Liver (tissue), 9 donors: ENCODE results near the gene PLD4. TPM values are rescaled to one million over a fixed set of nuclear protein-coding genes. Genes with fewer than 3 reads are reported as not detected.

Source experiments
- DNase-seq: peaks from one replicate; pipeline ENCODE4 v3.0.0-alpha.2; 2017; ENCODE audit warnings: low spot score
- H3K27ac ChIP-seq, 2 donors: one replicate each; pipeline ENCODE4 v1.7.0; 2013; ENCODE audit warnings: inconsistent platforms in 2 of 2, low read length in 2 of 2, control low read depth in 1 of 2, low read depth in 1 of 2, mild to moderate bottlenecking in 1 of 2
- H3K27me3 ChIP-seq, 4 donors: one replicate each; pipeline versions ENCODE4 v1.6.1 to v1.7.0; 2013; ENCODE audit warnings: low read length in 3 of 4, inconsistent platforms in 1 of 4, mild to moderate bottlenecking in 1 of 4, moderate library complexity in 1 of 4; ENCODE audit not compliant: control insufficient read depth in 4 of 4, insufficient read depth in 4 of 4
- H3K36me3 ChIP-seq, 4 donors: one replicate each; pipeline versions ENCODE4 v1.6.1 to v1.7.0; 2013; ENCODE audit warnings: low read length in 3 of 4, mild to moderate bottlenecking in 3 of 4, low read depth in 1 of 4, moderate library complexity in 1 of 4; ENCODE audit not compliant: control insufficient read depth in 4 of 4, insufficient read depth in 3 of 4
- H3K4me1 ChIP-seq, 4 donors: one replicate each; pipeline versions ENCODE4 v1.6.1 to v1.7.0; 2013; ENCODE audit warnings: low read length in 3 of 4, mild to moderate bottlenecking in 3 of 4, moderate library complexity in 1 of 4; ENCODE audit not compliant: control insufficient read depth in 4 of 4, insufficient read depth in 4 of 4
- H3K4me3 ChIP-seq, 3 donors: one replicate each; pipeline versions ENCODE4 v1.6.1 to v1.7.0; 2013; ENCODE audit warnings: low read length in 3 of 3, control low read depth in 1 of 3, low read depth in 1 of 3, mild to moderate bottlenecking in 1 of 3
- H3K9ac ChIP-seq, 2 donors: one replicate each; pipeline ENCODE4 v1.7.0; 2013; ENCODE audit warnings: low read length in 2 of 2, mild to moderate bottlenecking in 2 of 2, moderate library complexity in 2 of 2, control low read depth in 1 of 2, low read depth in 1 of 2
- H3K9me3 ChIP-seq, 4 donors: one replicate each; pipeline versions ENCODE4 v1.6.1 to v1.7.0; 2013; ENCODE audit warnings: low read length in 3 of 4; ENCODE audit not compliant: control insufficient read depth in 4 of 4
- EGR1 ChIP-seq, 2 donors: IDR thresholded peaks; 2 replicates each; pipeline ENCODE4 v1.6.1; 2016 to 2018; ENCODE audit warnings: antibody characterized with exemption in 2 of 2, low read depth in 2 of 2
- FOXA1 ChIP-seq: IDR thresholded peaks from 2 replicates; pipeline ENCODE4 v1.6.1; 2016; ENCODE audit warnings: antibody characterized with exemption
- FOXA2 ChIP-seq: IDR thresholded peaks from 2 replicates; pipeline ENCODE4 v1.6.1; 2016; ENCODE audit warnings: antibody characterized with exemption
- GABPA ChIP-seq, 2 donors: IDR thresholded peaks in 1 of 2; conservative IDR thresholded peaks in 1 of 2; 2 replicates each; pipeline ENCODE4 v1.6.1; 2016; ENCODE audit warnings: antibody characterized with exemption in 2 of 2, mild to moderate bottlenecking in 1 of 2, moderate library complexity in 1 of 2
- HNF4A ChIP-seq, 2 donors: conservative IDR thresholded peaks; 2 replicates each; pipeline ENCODE4 v1.6.1; 2016; ENCODE audit warnings: antibody characterized with exemption in 2 of 2, mild to moderate bottlenecking in 2 of 2
- HNF4G ChIP-seq: IDR thresholded peaks from 2 replicates; pipeline ENCODE4 v1.6.1; 2016; ENCODE audit warnings: antibody characterized with exemption
- JUND ChIP-seq, 2 donors: IDR thresholded peaks; 2 replicates each; pipeline ENCODE4 v1.6.1; 2016; ENCODE audit warnings: antibody characterized with exemption in 2 of 2
- NR2F2 ChIP-seq: IDR thresholded peaks from 2 replicates; pipeline ENCODE4 v1.6.1; 2016; ENCODE audit warnings: antibody characterized with exemption
- RAD21 ChIP-seq, 2 donors: IDR thresholded peaks; 2 replicates each; pipeline ENCODE4 v1.6.1; 2016; ENCODE audit warnings: antibody characterized with exemption in 2 of 2, mild to moderate bottlenecking in 2 of 2
- RXRA ChIP-seq, 2 donors: IDR thresholded peaks; 2 replicates each; pipeline ENCODE4 v1.6.1; 2017 to 2018; ENCODE audit warnings: antibody characterized with exemption in 2 of 2, mild to moderate bottlenecking in 1 of 2
- SP1 ChIP-seq: IDR thresholded peaks from 2 replicates; pipeline ENCODE4 v1.6.1; 2018; ENCODE audit warnings: antibody characterized with exemption, mild to moderate bottlenecking
- TAF1 ChIP-seq: conservative IDR thresholded peaks from 2 replicates; pipeline ENCODE4 v1.6.1; 2016; ENCODE audit warnings: antibody characterized with exemption, mild to moderate bottlenecking
- YY1 ChIP-seq: IDR thresholded peaks from 2 replicates; pipeline ENCODE4 v1.6.1; 2016; ENCODE audit warnings: antibody characterized with exemption, mild to moderate bottlenecking
- WGBS: extraction: QIAGEN DNeasy Blood & Tissue Kit; methylation state at CpG from one replicate; pipeline ENCODE4 v1.1.7; 2013; 5-methylcytosine and 5-hydroxymethylcytosine counted together
- polyA plus RNA-seq, 2 donors: library from polyadenylated mRNA; stranded (reverse) in 1 of 2; unstranded in 1 of 2; fragments of 200-250 nt in 1 of 2; fragments of >200 nt in 1 of 2; fragmentation: Nextera tagmentation in 1 of 2; extraction: Ambion mirVana in 1 of 2; gene quantifications; one replicate each; pipeline versions ENCODE4 v1.2.1 to v1.2.3, GENCODE V29; 2013 to 2015
- total RNA-seq, 2 donors: library from RNA; depleted of rRNA; stranded (reverse); fragments of >200 nt; gene quantifications; one replicate each; pipeline ENCODE4 v1.2.3, GENCODE V29; 2014
- TF ChIP-seq, protein P1 (sequence below): IDR thresholded peaks from 2 replicates; pipeline ENCODE4 v1.6.1; 2016; ENCODE audit warnings: antibody characterized with exemption
- TF ChIP-seq, protein P2 (sequence below): IDR thresholded peaks from 2 replicates; pipeline ENCODE4 v1.6.1; 2016; ENCODE audit warnings: antibody characterized with exemption
- TF ChIP-seq, protein P3 (sequence below): fragments of 150-350 bp; IDR thresholded peaks from 2 replicates; pipeline ENCODE4 v1.5.1; 2017; ENCODE audit warnings: improper control_type of control experiment, low read depth, low read length; ENCODE audit not compliant: missing input control
- TF ChIP-seq, protein P4 (sequence below): IDR thresholded peaks from 2 replicates; pipeline ENCODE4 v1.6.1; 2016; ENCODE audit warnings: antibody characterized with exemption, mild to moderate bottlenecking
- TF ChIP-seq, protein P5 (sequence below): IDR thresholded peaks from 2 replicates; pipeline ENCODE4 v1.6.1; 2016; ENCODE audit warnings: antibody characterized with exemption
- donor health status: healthy.
- donor health status: healthy.
- donor health status: healthy.
- donor health status: healthy.
- donor health status: healthy.

PLD4 gene
- total and polyA plus RNA-seq, 4 donors: under 0.01 to 14.5 (median 0.35) TPM

DNA sequence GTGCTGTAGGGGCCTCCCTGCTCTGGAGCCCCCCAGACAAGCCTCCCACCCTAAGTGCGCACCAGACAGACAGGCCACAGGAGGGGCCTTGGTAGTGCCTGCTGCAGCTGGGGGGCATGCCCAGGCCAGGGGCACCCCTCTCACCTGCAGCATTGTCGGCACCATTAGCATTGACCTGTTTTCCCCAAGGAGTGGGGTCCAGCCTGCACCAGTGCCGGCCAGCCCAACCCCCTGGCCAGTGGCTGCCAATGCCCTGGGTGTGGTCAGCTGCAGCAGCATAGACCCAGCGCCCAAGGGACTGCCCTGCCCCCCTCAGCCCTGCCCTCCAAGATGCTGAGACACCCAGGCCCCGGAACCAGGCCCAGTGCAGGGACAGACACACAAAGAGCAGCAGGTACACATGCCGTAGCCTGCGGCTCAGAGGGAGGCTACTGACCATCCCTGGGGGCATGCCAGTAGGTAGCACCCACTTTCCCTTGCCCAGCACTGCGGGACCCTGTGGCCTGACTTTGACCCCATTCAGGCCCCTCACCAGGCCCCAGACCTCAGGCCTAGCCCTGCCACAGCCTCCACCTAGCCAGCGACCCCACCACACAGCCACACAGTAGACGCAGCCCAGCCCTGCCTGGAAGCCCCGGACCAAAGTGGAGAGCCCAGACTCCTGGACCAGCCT, 52.5 kb downstream of the PLD4 start:
- Histone ChIP-seq H3K27ac (no peak overlapping the region), H3K9me3 (no peaks in the 10 kb centered on the region), H3K4me1 (peaks cover 6 to 32% (median 24%) of the 10 kb centered on the region in 4 donors), H3K36me3 (no peaks in the 10 kb centered on the region), H3K9ac (peak overlapping the region in 1 of 2 donors; percentile 25), H3K27me3 (no peaks in the 10 kb centered on the region), H3K4me3 (peak overlapping the region in 1 of 3 donors; percentile 66)
- no peak for DNase-seq
- 82% methylated on average over 11 of the region's 11 CpGs for WGBS
- TF ChIP-seq RXRA (IDR thresholded peaks at IDR 0.05) (no peak), RAD21 (IDR thresholded peaks at IDR 0.05) (no peak), TAF1 (no peak), HNF4A (conservative IDR thresholded peaks at IDR 0.05) (no peak), GABPA (IDR thresholded peaks at IDR 0.05 in 1 of 2, conservative IDR thresholded peaks at IDR 0.05 in 1 of 2) (no peak), EGR1 (IDR thresholded peaks at IDR 0.05; ENCODE audit: low read depth in 2 of 2) (no peak), YY1 (no peak)
- TF ChIP-seq, protein P1, sequence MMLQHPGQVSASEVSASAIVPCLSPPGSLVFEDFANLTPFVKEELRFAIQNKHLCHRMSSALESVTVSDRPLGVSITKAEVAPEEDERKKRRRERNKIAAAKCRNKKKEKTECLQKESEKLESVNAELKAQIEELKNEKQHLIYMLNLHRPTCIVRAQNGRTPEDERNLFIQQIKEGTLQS: no peak
- TF ChIP-seq, protein P2, sequence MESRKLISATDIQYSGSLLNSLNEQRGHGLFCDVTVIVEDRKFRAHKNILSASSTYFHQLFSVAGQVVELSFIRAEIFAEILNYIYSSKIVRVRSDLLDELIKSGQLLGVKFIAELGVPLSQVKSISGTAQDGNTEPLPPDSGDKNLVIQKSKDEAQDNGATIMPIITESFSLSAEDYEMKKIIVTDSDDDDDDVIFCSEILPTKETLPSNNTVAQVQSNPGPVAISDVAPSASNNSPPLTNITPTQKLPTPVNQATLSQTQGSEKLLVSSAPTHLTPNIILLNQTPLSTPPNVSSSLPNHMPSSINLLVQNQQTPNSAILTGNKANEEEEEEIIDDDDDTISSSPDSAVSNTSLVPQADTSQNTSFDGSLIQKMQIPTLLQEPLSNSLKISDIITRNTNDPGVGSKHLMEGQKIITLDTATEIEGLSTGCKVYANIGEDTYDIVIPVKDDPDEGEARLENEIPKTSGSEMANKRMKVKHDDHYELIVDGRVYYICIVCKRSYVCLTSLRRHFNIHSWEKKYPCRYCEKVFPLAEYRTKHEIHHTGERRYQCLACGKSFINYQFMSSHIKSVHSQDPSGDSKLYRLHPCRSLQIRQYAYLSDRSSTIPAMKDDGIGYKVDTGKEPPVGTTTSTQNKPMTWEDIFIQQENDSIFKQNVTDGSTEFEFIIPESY: no peak

DNA sequence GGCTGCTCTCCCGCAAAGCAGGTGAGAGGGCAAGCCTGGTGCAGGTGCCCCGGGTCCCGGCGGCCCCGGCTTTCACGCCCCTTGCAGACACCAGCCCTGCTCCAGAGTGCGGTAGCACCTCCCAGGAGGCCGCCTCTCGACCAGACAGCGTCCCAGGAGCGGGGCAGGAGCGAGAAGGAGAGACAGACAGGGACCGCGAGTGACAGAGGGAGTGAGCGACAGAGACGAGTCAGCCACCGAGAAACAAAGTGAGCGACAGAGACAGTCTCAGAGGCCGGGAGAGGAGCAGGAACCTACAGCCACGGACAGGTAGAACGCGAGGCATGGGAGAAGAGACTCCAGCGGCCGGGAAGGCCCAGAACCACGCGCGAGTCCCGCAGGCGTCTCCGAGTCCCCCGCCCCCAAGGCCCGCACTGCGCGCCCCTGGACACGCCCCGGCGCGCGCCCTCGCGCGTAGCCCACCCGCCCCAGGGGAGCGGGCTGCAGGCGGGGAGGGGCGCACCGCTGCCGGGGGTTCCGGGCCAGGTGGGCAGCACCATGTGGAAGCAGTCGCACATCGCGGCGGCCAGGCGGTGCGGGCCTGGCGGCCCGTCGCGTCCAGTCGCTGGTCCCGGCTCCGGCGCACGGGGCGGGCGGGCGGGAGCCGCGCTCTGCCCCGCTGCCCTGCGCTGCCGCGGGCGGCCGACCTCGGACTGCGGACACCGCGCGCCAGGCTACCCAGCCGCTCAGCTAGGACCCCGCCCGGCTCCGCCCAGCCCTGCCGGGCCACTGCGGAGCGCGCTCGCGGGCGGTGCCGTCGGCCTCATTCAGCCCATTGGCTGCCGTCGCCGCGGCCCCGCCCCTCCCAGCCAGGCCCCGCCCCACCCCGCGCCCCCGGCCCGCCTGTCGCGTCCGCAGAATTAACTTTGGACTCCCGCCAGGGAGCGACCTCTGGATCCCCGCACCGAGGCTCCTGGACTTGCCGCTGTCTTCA, 53.3 kb downstream of the PLD4 start, which contains the start of gene AHNAK2:
Gene AHNAK2 (minus strand): TSS at position 694 of the 973 bp plus-strand sequence. CDS start 137 bp downstream, at position 557.
- WGBS: 5% methylated on average over 111 of the region's 111 CpGs
- no peak for TF ChIP-seq FOXA1
- TF ChIP-seq, protein P3, sequence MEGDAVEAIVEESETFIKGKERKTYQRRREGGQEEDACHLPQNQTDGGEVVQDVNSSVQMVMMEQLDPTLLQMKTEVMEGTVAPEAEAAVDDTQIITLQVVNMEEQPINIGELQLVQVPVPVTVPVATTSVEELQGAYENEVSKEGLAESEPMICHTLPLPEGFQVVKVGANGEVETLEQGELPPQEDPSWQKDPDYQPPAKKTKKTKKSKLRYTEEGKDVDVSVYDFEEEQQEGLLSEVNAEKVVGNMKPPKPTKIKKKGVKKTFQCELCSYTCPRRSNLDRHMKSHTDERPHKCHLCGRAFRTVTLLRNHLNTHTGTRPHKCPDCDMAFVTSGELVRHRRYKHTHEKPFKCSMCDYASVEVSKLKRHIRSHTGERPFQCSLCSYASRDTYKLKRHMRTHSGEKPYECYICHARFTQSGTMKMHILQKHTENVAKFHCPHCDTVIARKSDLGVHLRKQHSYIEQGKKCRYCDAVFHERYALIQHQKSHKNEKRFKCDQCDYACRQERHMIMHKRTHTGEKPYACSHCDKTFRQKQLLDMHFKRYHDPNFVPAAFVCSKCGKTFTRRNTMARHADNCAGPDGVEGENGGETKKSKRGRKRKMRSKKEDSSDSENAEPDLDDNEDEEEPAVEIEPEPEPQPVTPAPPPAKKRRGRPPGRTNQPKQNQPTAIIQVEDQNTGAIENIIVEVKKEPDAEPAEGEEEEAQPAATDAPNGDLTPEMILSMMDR: no peak
- no peak for TF ChIP-seq RAD21 (IDR thresholded peaks at IDR 0.05)
- TF ChIP-seq, protein P2: no peak
- TF ChIP-seq, protein P1: no peak
- TF ChIP-seq TAF1: no peak
- TF ChIP-seq RXRA (IDR thresholded peaks at IDR 0.05): no peak
- TF ChIP-seq NR2F2: no peak
- TF ChIP-seq SP1: no peak
- TF ChIP-seq, protein P4, sequence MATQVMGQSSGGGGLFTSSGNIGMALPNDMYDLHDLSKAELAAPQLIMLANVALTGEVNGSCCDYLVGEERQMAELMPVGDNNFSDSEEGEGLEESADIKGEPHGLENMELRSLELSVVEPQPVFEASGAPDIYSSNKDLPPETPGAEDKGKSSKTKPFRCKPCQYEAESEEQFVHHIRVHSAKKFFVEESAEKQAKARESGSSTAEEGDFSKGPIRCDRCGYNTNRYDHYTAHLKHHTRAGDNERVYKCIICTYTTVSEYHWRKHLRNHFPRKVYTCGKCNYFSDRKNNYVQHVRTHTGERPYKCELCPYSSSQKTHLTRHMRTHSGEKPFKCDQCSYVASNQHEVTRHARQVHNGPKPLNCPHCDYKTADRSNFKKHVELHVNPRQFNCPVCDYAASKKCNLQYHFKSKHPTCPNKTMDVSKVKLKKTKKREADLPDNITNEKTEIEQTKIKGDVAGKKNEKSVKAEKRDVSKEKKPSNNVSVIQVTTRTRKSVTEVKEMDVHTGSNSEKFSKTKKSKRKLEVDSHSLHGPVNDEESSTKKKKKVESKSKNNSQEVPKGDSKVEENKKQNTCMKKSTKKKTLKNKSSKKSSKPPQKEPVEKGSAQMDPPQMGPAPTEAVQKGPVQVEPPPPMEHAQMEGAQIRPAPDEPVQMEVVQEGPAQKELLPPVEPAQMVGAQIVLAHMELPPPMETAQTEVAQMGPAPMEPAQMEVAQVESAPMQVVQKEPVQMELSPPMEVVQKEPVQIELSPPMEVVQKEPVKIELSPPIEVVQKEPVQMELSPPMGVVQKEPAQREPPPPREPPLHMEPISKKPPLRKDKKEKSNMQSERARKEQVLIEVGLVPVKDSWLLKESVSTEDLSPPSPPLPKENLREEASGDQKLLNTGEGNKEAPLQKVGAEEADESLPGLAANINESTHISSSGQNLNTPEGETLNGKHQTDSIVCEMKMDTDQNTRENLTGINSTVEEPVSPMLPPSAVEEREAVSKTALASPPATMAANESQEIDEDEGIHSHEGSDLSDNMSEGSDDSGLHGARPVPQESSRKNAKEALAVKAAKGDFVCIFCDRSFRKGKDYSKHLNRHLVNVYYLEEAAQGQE: no peak
- TF ChIP-seq EGR1 (IDR thresholded peaks at IDR 0.05; ENCODE audit: low read depth in 2 of 2): no peak
- no peak for TF ChIP-seq FOXA2
- no peak for TF ChIP-seq HNF4G
- TF ChIP-seq YY1: no peak
- TF ChIP-seq JUND (IDR thresholded peaks at IDR 0.05): no peak
- TF ChIP-seq GABPA (IDR thresholded peaks at IDR 0.05 in 1 of 2, conservative IDR thresholded peaks at IDR 0.05 in 1 of 2): no peak
- TF ChIP-seq, protein P5, sequence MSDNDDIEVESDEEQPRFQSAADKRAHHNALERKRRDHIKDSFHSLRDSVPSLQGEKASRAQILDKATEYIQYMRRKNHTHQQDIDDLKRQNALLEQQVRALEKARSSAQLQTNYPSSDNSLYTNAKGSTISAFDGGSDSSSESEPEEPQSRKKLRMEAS: no peak
- TF ChIP-seq HNF4A (conservative IDR thresholded peaks at IDR 0.05): no peak
- H3K4me3 ChIP-seq: peak within 1 kb of the TSS; percentile 42 to 66 (median 54)
- H3K27me3 ChIP-seq: no peaks in the 10 kb centered on the region
- H3K9ac ChIP-seq: peak within 1 kb of the TSS in 1 of 2 donors; percentile 25
- H3K9me3 ChIP-seq: no peaks in the 10 kb centered on the region
- no peaks in the 10 kb centered on the region for H3K36me3 ChIP-seq
- peaks cover 6 to 32% (median 24%) of the 10 kb centered on the region in 4 donors for H3K4me1 ChIP-seq
- H3K27ac ChIP-seq: no peak within 1 kb of the TSS
- DNase-seq: peak; percentile 80
